ENCODE data around the gene PIK3CB. TPM values are rescaled to one million over a fixed set of nuclear protein-coding genes. Genes with fewer than 3 reads are reported as not detected.
"Not testable (repeated sequence)": the region's sequence is repeated elsewhere in the genome, so short reads cannot be mapped to it uniquely, and the experiment has no call there.

PIK3CB gene
- total RNA-seq, 1 experiment from 2014 or later = 73.9 TPM

DNA sequence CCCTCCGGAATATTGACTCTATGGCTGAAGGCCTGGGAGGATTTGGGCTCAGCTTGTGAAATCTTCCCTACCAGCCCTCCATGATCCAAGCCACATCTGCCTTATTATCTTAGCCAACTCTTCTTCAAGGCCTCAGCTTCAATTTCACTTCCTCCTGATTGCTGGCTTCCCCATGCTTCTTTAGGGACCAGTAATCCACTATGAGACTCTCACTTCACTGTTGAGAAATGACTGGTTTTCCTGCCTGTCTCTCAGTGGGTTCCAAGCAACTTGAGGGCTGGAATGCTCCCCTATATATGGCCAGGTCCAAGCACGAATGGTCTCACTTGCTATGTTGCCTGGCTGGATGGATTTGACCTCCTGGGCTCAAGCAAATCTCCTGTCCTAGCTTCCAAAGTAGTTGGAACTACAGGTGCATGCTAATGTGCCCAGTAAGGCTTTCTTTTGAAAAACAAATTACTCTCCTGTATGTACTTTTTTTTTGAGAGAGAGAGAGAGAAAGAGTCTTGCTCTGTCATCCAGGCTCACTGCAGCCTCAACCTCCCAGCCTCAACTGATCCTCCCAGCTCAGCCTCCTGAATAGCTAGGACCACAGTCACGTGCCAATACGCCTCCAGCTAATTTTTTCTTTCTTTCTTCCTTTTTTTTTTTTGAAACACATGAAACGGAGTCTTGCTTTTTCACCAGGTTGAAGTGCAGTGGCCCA, 7.9 kb upstream of the PIK3CB start:
- ChIA-PET CTCF (interaction anchor here (0.6 kb wide), 1 partner anchor 84 kb away, joined by 3 read pairs; no protein-coding TSS in a partner anchor), POLR2A (interaction anchor here (0.6 kb wide), 3 partner anchors 38 to 93 kb away, joined by 3 to 16 read pairs (median 5); no protein-coding TSS in a partner anchor)
- ATAC-seq (0 out of 2 replicates have a peak, but pooled peaks have one; percentile 52), DNase-seq (ENCODE audit: low read depth, low spot score) (no peak)
- no peaks in the 10 kb centered on the region for H3K9me3 ChIP-seq (ENCODE audit: control insufficient read depth, insufficient read depth, low read depth, low read length)
- no TSS peak for BruUV-seq (replicated peaks)
- H3K36me3 ChIP-seq (ENCODE audit: control insufficient read depth, insufficient read depth, low read length) = no peaks in the 10 kb centered on the region
- no peak overlapping the region for H3K27ac ChIP-seq (ENCODE audit: low read length)
- no peak overlapping the region for H3K4me3 ChIP-seq (ENCODE audit: low read depth in 2 of 2, low read length in 2 of 2)
- in situ Hi-C loops (cut with HindIII; ENCODE audit: low pct_unique_long_range_greater_than_20kb, low sequenced_read_pairs) = no loop called here
- no peaks in the 10 kb centered on the region for H3K27me3 ChIP-seq (ENCODE audit: control insufficient read depth, insufficient read depth, low read length)
- intact Hi-C loops (cut with micrococcal nuclease; ENCODE audit: unreplicated experiment) = no loop called here
- H3K4me1 ChIP-seq (ENCODE audit: control insufficient read depth, insufficient read depth, low read length) = no peaks in the 10 kb centered on the region
- TF ChIP-seq POLR2AphosphoS5 (IDR thresholded peaks at IDR 0.05; ENCODE audit: low read depth, low read length) (no peak), TCF7L2 (IDR thresholded peaks at IDR 0.05; ENCODE audit: low read depth, low read length) (no peak), SIN3A (IDR thresholded peaks at IDR 0.05; ENCODE audit: borderline replicate concordance, insufficient read depth, low read depth, low read length) (no peak)
- TF ChIP-seq, protein P1, sequence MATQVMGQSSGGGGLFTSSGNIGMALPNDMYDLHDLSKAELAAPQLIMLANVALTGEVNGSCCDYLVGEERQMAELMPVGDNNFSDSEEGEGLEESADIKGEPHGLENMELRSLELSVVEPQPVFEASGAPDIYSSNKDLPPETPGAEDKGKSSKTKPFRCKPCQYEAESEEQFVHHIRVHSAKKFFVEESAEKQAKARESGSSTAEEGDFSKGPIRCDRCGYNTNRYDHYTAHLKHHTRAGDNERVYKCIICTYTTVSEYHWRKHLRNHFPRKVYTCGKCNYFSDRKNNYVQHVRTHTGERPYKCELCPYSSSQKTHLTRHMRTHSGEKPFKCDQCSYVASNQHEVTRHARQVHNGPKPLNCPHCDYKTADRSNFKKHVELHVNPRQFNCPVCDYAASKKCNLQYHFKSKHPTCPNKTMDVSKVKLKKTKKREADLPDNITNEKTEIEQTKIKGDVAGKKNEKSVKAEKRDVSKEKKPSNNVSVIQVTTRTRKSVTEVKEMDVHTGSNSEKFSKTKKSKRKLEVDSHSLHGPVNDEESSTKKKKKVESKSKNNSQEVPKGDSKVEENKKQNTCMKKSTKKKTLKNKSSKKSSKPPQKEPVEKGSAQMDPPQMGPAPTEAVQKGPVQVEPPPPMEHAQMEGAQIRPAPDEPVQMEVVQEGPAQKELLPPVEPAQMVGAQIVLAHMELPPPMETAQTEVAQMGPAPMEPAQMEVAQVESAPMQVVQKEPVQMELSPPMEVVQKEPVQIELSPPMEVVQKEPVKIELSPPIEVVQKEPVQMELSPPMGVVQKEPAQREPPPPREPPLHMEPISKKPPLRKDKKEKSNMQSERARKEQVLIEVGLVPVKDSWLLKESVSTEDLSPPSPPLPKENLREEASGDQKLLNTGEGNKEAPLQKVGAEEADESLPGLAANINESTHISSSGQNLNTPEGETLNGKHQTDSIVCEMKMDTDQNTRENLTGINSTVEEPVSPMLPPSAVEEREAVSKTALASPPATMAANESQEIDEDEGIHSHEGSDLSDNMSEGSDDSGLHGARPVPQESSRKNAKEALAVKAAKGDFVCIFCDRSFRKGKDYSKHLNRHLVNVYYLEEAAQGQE (IDR thresholded peaks at IDR 0.05; ENCODE audit: insufficient read depth in 1 of 2, low read depth in 2 of 2, low read length in 1 of 2) = no peak
- TF ChIP-seq, protein P2, sequence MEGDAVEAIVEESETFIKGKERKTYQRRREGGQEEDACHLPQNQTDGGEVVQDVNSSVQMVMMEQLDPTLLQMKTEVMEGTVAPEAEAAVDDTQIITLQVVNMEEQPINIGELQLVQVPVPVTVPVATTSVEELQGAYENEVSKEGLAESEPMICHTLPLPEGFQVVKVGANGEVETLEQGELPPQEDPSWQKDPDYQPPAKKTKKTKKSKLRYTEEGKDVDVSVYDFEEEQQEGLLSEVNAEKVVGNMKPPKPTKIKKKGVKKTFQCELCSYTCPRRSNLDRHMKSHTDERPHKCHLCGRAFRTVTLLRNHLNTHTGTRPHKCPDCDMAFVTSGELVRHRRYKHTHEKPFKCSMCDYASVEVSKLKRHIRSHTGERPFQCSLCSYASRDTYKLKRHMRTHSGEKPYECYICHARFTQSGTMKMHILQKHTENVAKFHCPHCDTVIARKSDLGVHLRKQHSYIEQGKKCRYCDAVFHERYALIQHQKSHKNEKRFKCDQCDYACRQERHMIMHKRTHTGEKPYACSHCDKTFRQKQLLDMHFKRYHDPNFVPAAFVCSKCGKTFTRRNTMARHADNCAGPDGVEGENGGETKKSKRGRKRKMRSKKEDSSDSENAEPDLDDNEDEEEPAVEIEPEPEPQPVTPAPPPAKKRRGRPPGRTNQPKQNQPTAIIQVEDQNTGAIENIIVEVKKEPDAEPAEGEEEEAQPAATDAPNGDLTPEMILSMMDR (IDR thresholded peaks at IDR 0.05) = no peak

DNA sequence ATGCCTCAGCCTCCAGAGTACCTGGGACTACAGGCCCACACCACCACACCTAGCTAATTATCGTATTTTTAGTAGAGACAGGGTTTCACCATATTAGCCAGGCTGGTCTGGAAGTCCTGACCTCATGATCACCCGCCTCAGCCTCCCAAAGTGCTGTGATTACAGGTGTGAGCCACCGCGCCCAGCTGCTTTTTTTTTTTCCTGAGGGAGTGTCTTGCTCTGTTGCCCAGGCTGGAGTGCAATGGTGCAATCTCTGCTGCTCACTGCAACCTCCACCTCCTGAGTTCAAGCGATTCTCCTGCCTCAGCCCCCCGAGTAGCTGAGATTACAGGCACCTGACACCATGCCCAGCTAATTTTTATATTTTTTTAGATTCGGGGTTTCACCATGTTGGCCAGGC, 3.7 kb upstream of the PIK3CB start:
- H3K4me1 ChIP-seq (ENCODE audit: control insufficient read depth, insufficient read depth, low read length); H3K27me3 ChIP-seq (ENCODE audit: control insufficient read depth, insufficient read depth, low read length); H3K36me3 ChIP-seq (ENCODE audit: control insufficient read depth, insufficient read depth, low read length); intact Hi-C loops (cut with micrococcal nuclease; ENCODE audit: unreplicated experiment); CTCF ChIA-PET; BruUV-seq (replicated peaks); H3K4me3 ChIP-seq (ENCODE audit: low read depth in 2 of 2, low read length in 2 of 2); ATAC-seq; H3K27ac ChIP-seq (ENCODE audit: low read length); POLR2A ChIA-PET; DNase-seq (ENCODE audit: low read depth, low spot score); H3K9me3 ChIP-seq (ENCODE audit: control insufficient read depth, insufficient read depth, low read depth, low read length); in situ Hi-C loops (cut with HindIII; ENCODE audit: low pct_unique_long_range_greater_than_20kb, low sequenced_read_pairs): not testable (repeated sequence)

DNA sequence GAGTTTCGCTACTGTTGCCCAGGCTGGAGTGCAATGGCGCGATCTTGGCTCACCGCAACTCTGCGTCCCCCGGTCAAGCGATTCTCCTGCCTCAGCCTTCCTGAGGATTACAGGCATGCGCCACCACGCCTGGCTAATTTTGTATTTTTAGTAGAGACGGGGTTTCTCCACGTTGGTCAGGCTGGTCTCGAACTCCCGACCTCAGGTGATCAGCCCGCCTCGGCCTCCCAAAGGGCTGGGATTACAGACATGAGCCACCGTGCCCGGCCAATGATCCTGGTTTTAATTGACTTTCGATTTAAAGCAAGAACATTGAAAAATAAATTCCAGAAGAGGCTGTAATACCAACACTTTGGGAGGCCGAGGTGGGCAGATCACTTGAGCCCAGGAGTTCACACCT, 1.1 kb upstream of the PIK3CB start:
- ATAC-seq; H3K27me3 ChIP-seq (ENCODE audit: control insufficient read depth, insufficient read depth, low read length); H3K9me3 ChIP-seq (ENCODE audit: control insufficient read depth, insufficient read depth, low read depth, low read length); H3K4me3 ChIP-seq (ENCODE audit: low read depth in 2 of 2, low read length in 2 of 2); in situ Hi-C loops (cut with HindIII; ENCODE audit: low pct_unique_long_range_greater_than_20kb, low sequenced_read_pairs); H3K36me3 ChIP-seq (ENCODE audit: control insufficient read depth, insufficient read depth, low read length); DNase-seq (ENCODE audit: low read depth, low spot score); BruUV-seq (replicated peaks): not testable (repeated sequence)
- Histone ChIP-seq H3K27ac (ENCODE audit: low read length) (peak overlapping the region; percentile 100), H3K4me1 (ENCODE audit: control insufficient read depth, insufficient read depth, low read length) (peaks cover 18% of the 10 kb centered on the region)
- CTCF ChIA-PET = interaction anchor here (2.1 kb wide), 1 partner anchor 80 kb away, joined by 5 read pairs; no protein-coding TSS in a partner anchor
- POLR2A ChIA-PET = interaction anchor here (0.6 kb wide), 1 partner anchor 323 kb away, joined by 3 read pairs; no protein-coding TSS in a partner anchor
- intact Hi-C loops (cut with micrococcal nuclease; ENCODE audit: unreplicated experiment) = loop anchor here (2.0 kb wide), 1 partner anchor 79 kb away; no protein-coding TSS in a partner anchor
